HCT116 (cell line): Measurements from ENCODE around the gene SSTR5. TPM values are rescaled to one million over a fixed set of nuclear protein-coding genes. Genes with fewer than 3 reads are reported as not detected.

ENCODE experiments used
- ATAC-seq: fragments of 200-7000 bp; cut with Tn5 transposase; 2 replicates; pipeline ENCODE4 v1.9.1; 2020; ENCODE audit warnings: mild to moderate bottlenecking, moderate library complexity
- BruUV-seq: library from RNA; stranded (reverse); fragments of 400-500 nt; replicated peaks from 2 replicates; lab custom pipeline; 2021; lab: Mats Ljungman, UMichigan
- CTCF ChIA-PET: fragments of 300-600 bp; sonication (Branson Sonifier 250); formaldehyde crosslinking; loops from one replicate; lab custom pipeline; 2021; ENCODE audit warnings: antibody characterized with exemption; lab: Charles Lee
- POLR2A ChIA-PET: fragments of 300-600, 350-600 bp; sonication (Branson Sonifier 250); formaldehyde crosslinking; loops from one replicate; lab custom pipeline; 2021; ENCODE audit warnings: antibody characterized with exemption; lab: Charles Lee
- RAD21 ChIA-PET, 2 experiments: fragments of 300-600 bp; sonication (Branson Sonifier 250); formaldehyde crosslinking; loops; one replicate each; lab custom pipeline; 2023; ENCODE audit warnings: low total read pairs in 2 of 2; ENCODE audit not compliant: uncharacterized antibody in 2 of 2, unreplicated experiment in 2 of 2, low non-redundant PET in 1 of 2; lab: Charles Lee
- DNase-seq: peaks from one replicate; pipeline ENCODE4 v3.0.0-alpha.2; 2010; ENCODE audit warnings: low read depth, low spot score
- H2AFZ ChIP-seq: fragments of 200-600 bp; shearing (Covaris generic), sonication (generic); 2 replicates; pipeline ENCODE4 v1.6.1; 2017; ENCODE audit warnings: low read depth, mixed run types, mixed read lengths, antibody characterized with exemption, low read length; ENCODE audit not compliant: poor library complexity, severe bottlenecking
- H3K27ac ChIP-seq: 2 replicates; pipeline ENCODE4 v1.5.1; 2012; ENCODE audit warnings: low read depth, low read length
- H3K27me3 ChIP-seq: fragments of 200-600 bp; sonication (generic); 2 replicates; pipeline ENCODE4 v1.6.1; 2016; ENCODE audit warnings: mixed run types, low read length, mixed read lengths; ENCODE audit not compliant: insufficient read depth
- H3K36me3 ChIP-seq, 2 experiments: fragments of 200-500 bp in 1 of 2; fragments of 200-600 bp in 1 of 2; sonication (Bioruptor generic) in 1 of 2; sonication (generic) in 1 of 2; 2 replicates each; pipeline versions ENCODE4 v1.5.1 to v1.6.1; 2014 to 2016; ENCODE audit warnings: low read length in 2 of 2, inconsistent platforms in 1 of 2, mixed read lengths in 1 of 2, mixed run types in 1 of 2; ENCODE audit not compliant: insufficient read depth in 2 of 2, control insufficient read depth in 1 of 2
- H3K4me1 ChIP-seq, 2 experiments: fragments of 200-600 bp in 1 of 2; sonication (generic) in 1 of 2; 2 replicates each; pipeline versions ENCODE4 v1.5.1 to v1.6.1; 2012 to 2017; ENCODE audit warnings: low read length in 2 of 2, inconsistent platforms in 1 of 2, mild to moderate bottlenecking in 1 of 2, mixed read lengths in 1 of 2, mixed run types in 1 of 2, moderate library complexity in 1 of 2; ENCODE audit not compliant: insufficient read depth in 2 of 2, control insufficient read depth in 1 of 2
- H3K4me2 ChIP-seq: fragments of 200-600 bp; sonication (generic); 2 replicates; pipeline ENCODE4 v1.6.1; 2017; ENCODE audit warnings: mixed run types, low read length, mixed read lengths
- H3K4me3 ChIP-seq, 2 experiments: fragments of 200-600 bp in 1 of 2; sonication (generic) in 1 of 2; replicated peaks in 1 of 2; 2 replicates each; pipeline ENCODE4 v1.5.1; 2011 to 2016; ENCODE audit warnings: low read length in 2 of 2, control low read depth in 1 of 2, low read depth in 1 of 2, mild to moderate bottlenecking in 1 of 2, mixed read lengths in 1 of 2, mixed run types in 1 of 2
- H3K79me2 ChIP-seq: fragments of 200-600 bp; sonication (generic); 2 replicates; pipeline ENCODE4 v1.6.1; 2017; ENCODE audit warnings: mild to moderate bottlenecking, mixed run types, low read length, moderate library complexity, mixed read lengths; ENCODE audit not compliant: insufficient read depth
- H3K9ac ChIP-seq: fragments of 200-600 bp; sonication (generic); 2 replicates; pipeline ENCODE4 v1.6.1; 2016; ENCODE audit warnings: low read length, mixed read lengths
- H3K9me2 ChIP-seq: fragments of 200-600 bp; sonication (generic), shearing (Covaris generic); 2 replicates; pipeline ENCODE4 v1.6.1; 2017; ENCODE audit warnings: mixed run types, mild to moderate bottlenecking, moderate library complexity; ENCODE audit not compliant: insufficient read depth
- H3K9me3 ChIP-seq, 2 experiments: fragments of 200-500 bp in 1 of 2; fragments of 200-600 bp in 1 of 2; sonication (Bioruptor generic) in 1 of 2; sonication (generic) in 1 of 2; 2 replicates each; pipeline ENCODE4 v1.6.1; 2014 to 2017; ENCODE audit warnings: low read length in 2 of 2, mixed read lengths in 2 of 2, inconsistent platforms in 1 of 2, low read depth in 1 of 2, mild to moderate bottlenecking in 1 of 2, mixed run types in 1 of 2, moderate library complexity in 1 of 2; ENCODE audit not compliant: control insufficient read depth in 1 of 2, insufficient read depth in 1 of 2
- H4K20me1 ChIP-seq: fragments of 200-600 bp; sonication (generic), shearing (Covaris generic); 2 replicates; pipeline ENCODE4 v1.6.1; 2017; ENCODE audit warnings: mixed run types, mild to moderate bottlenecking, moderate library complexity; ENCODE audit not compliant: insufficient read depth
- ATF3 ChIP-seq: IDR thresholded peaks from 2 replicates; pipeline ENCODE4 v1.6.1; 2012
- CBX3 ChIP-seq: IDR thresholded peaks from 2 replicates; pipeline ENCODE4 v1.6.1; 2012; ENCODE audit warnings: low read depth
- CEBPB ChIP-seq: IDR thresholded peaks from 2 replicates; pipeline ENCODE4 v1.6.1; 2012; ENCODE audit warnings: low read depth
- CTCF ChIP-seq, 3 experiments: fragments of 200-600 bp in 1 of 3; sonication (generic) in 1 of 3; IDR thresholded peaks in 2 of 3; conservative IDR thresholded peaks in 1 of 3; 2 replicates each; pipeline ENCODE4 v1.5.1; 2012 to 2017; ENCODE audit warnings: low read depth in 2 of 3, low read length in 2 of 3, antibody characterized with exemption in 1 of 3, borderline replicate concordance in 1 of 3, control low read depth in 1 of 3, mild to moderate bottlenecking in 1 of 3, mixed read lengths in 1 of 3, mixed run types in 1 of 3, moderate library complexity in 1 of 3; ENCODE audit not compliant: insufficient read depth in 1 of 3
- POLR2AphosphoS5 ChIP-seq: IDR thresholded peaks from 2 replicates; pipeline ENCODE4 v1.6.1; 2011; ENCODE audit warnings: mild to moderate bottlenecking, low read depth, low read length, moderate library complexity
- RAD21 ChIP-seq: IDR thresholded peaks from 2 replicates; pipeline ENCODE4 v1.6.1; 2012; ENCODE audit warnings: low read depth, mild to moderate bottlenecking
- SIN3A ChIP-seq: IDR thresholded peaks from 2 replicates; pipeline ENCODE4 v1.6.1; 2012; ENCODE audit warnings: low read depth
- SP1 ChIP-seq: IDR thresholded peaks from 2 replicates; pipeline ENCODE4 v1.6.1; 2012; ENCODE audit warnings: low read depth
- TCF7L2 ChIP-seq: IDR thresholded peaks from 2 replicates; pipeline ENCODE4 v1.7.0; 2011; ENCODE audit warnings: borderline replicate concordance, inconsistent platforms; ENCODE audit not compliant: insufficient read depth, insufficient read length; ENCODE audit errors: extremely low read depth
- YY1 ChIP-seq: IDR thresholded peaks from 2 replicates; pipeline ENCODE4 v1.6.1; 2011; ENCODE audit warnings: low read length, low read depth, moderate library complexity, mild to moderate bottlenecking; ENCODE audit not compliant: insufficient replicate concordance; ENCODE audit errors: extremely low read depth
- ZFX ChIP-seq: fragments of 450-650 bp; IDR thresholded peaks from 2 replicates; pipeline ENCODE4 v1.6.1; 2017
- ZNF274 ChIP-seq: fragments of 200-500 bp; sonication (Bioruptor generic); IDR thresholded peaks from 2 replicates; pipeline ENCODE4 v1.6.1; 2014; ENCODE audit warnings: mild to moderate bottlenecking, low read depth, low read length, inconsistent platforms
- intact Hi-C: fragments of 100-400 bp; cut with micrococcal nuclease; formaldehyde crosslinking; loops from 2 replicates; pipeline ENCODE4 v1.10.0; 2022
- total RNA-seq: library from RNA; stranded (reverse); gene quantifications from one replicate; pipeline ENCODE4 v1.2.1, GENCODE V29; 2021; ENCODE audit not compliant: unreplicated experiment
- TF ChIP-seq, protein P1 (sequence below): IDR thresholded peaks from 2 replicates; pipeline ENCODE4 v1.6.1; 2012

Gene SSTR5
- total RNA-seq, 1 experiment from 2014 or later = 7.2 TPM

DNA sequence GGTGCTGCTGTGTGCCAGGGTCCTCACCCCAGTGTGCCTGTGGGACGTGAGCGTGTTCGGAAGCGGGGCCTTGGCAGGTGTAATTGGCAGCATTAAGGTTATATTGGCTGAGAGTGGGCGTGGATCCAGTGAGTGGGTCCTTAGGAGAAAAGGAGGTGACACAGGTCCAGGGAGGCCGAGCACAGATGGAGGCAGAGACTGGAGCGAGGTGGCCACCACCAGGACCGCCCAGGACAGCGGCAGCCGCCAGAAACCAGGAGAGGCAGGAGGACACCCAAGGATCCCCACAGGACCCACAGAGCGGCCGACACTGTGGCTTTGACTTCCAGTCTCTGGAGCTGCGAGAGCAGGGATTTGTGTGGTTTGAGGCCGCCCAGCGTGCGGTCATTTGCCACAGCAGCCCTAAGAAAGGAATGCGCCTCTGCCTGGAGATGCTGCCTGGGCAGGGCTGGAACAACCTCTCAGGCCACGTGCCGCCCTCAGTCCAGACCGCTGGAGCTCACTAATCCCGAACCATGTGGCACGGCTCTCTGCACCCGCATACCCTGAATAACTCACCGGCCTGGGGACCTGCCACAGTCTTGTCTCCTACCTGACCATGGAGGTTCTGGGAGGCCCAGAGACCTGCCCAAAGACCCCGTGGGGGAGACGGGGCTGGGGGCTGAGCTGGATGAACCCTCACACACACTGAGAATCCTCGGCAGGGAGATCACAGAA is 45.6 kb upstream of the SSTR5 start:
- ChIA-PET RAD21 (no interaction called here), POLR2A (no interaction called here), CTCF (no interaction called here)
- no TSS peak for BruUV-seq
- H3K27me3 ChIP-seq = peaks cover 11% of the 10 kb centered on the region
- intact Hi-C loops = no loop called here
- H3K4me3 ChIP-seq = no peak overlapping the region
- no peaks in the 10 kb centered on the region for H3K79me2 ChIP-seq
- H3K9ac ChIP-seq = no peak overlapping the region
- no peaks in the 10 kb centered on the region for H3K9me2 ChIP-seq
- ATAC-seq = no peak
- H4K20me1 ChIP-seq = no peaks in the 10 kb centered on the region
- DNase-seq = no peak
- H3K9me3 ChIP-seq = no peaks in the 10 kb centered on the region
- no peaks in the 10 kb centered on the region for H3K36me3 ChIP-seq
- H2AFZ ChIP-seq = no peak overlapping the region
- H3K27ac ChIP-seq = no peak overlapping the region
- no peaks in the 10 kb centered on the region for H3K4me1 ChIP-seq
- no peak overlapping the region for H3K4me2 ChIP-seq
- TF ChIP-seq CTCF (IDR thresholded peaks at IDR 0.05 in 2 of 3, conservative IDR thresholded peaks at IDR 0.05 in 1 of 3; ENCODE audit: borderline replicate concordance in 1 of 3, insufficient read depth in 1 of 3, low read depth in 2 of 3, low read length in 2 of 3) (no peak), SIN3A (no peak), POLR2AphosphoS5 (no peak), RAD21 (no peak), CEBPB (no peak), TCF7L2 (no peak), CBX3 (no peak), YY1 (no peak), ZNF274 (no peak), ATF3 (no peak), ZFX (no peak), SP1 (no peak)
- TF ChIP-seq, protein P1, sequence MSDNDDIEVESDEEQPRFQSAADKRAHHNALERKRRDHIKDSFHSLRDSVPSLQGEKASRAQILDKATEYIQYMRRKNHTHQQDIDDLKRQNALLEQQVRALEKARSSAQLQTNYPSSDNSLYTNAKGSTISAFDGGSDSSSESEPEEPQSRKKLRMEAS = no peak
